Activated naive CD4-positive, alpha-beta T cell treated with anti-CD3 and anti-CD28 coated beads, Interleukin-2, amount 50 U/mL, for 16 hours (primary cell): Measurements from ENCODE around the gene UPK3BL2.
A peak's percentile ranks its signal among the peaks of the same experiment; 100 is the strongest.
"Not testable (repeated sequence)": the region's sequence is repeated elsewhere in the genome, so short reads cannot be mapped to it uniquely, and the experiment has no call there.

Experiments
- DNase-seq: peaks from one replicate; pipeline ENCODE4 v3.0.0-alpha.2; 2020

The UPK3BL2 gene, protein sequence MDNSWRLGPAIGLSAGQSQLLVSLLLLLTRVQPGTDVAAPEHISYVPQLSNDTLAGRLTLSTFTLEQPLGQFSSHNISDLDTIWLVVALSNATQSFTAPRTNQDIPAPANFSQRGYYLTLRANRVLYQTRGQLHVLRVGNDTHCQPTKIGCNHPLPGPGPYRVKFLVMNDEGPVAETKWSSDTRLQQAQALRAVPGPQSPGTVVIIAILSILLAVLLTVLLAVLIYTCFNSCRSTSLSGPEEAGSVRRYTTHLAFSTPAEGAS

DNA sequence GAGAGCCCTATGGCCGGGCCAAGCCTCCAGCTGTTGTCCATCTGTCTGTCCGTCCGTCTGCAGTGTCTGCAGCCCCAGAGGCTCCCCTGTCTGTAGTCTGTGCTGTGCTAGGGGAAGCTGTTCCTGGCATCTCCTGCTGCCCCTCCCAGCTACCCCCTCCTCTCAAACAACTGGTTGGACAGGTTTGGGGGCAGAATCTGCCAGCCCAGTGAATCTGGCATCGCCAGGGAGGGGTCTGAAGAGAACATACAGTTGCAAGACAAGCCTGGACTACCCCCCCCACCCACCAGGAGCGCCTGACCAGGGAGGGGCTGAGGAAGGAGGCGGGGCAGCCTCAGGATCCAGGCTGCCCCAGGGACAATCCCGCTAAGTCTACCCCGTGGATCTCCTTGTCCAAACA, at the start of gene UPK3BL2:
TSS of gene UPK3BL2 (minus strand) at position 101 of the 400 bp plus-strand sequence. CDS start at position 41, 60 bp downstream.
- DNase-seq, result not testable (repeated sequence)

DNA sequence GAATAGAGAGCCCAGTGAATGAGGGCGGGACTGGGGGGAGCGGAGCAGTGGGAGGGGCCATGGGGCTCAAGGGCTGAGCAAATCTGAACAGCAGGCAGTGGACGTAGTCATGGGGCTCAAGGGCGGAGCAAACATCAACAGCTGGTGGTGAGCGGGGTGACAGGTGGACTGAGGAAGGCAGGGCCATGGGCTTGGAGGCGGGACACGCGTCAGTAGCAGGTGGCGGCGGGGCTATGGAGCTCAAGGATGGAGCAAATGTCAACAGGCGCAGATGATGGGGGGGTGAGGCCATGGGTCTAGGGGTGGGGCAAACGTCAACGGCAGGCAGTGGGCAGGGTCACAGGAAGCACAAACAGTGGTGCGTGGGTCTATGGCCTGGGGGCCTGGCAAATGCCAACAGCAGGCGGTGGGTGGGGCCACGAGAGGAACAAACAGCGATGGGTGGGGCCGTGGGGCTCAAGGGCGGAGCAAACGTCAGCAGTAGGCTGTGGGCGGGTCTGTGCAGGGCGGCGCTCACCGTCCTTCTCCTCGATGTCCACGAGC, 49.1 kb upstream of the UPK3BL2 start:
- DNase-seq, result peak; percentile 28

DNA sequence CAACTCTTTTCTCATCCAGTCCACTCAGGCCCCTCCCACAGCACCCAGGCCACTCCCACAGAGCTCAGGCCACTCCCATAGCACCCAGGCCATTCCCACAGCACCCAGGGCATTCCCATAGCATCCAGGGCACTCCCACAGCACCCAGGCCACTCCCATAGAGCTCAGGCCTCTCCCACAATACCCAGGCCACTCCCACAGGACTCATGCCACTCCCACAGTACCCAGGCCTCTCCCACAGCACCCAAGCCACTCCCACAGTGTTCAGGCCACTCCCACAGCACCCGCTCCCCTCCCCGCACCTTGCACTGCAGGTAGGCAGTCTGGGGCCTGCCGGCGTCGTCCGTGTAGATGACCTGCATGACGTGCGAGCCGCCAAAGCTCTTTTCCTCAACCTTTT, 46.4 kb upstream of the UPK3BL2 start:
- not testable (repeated sequence) for DNase-seq

DNA sequence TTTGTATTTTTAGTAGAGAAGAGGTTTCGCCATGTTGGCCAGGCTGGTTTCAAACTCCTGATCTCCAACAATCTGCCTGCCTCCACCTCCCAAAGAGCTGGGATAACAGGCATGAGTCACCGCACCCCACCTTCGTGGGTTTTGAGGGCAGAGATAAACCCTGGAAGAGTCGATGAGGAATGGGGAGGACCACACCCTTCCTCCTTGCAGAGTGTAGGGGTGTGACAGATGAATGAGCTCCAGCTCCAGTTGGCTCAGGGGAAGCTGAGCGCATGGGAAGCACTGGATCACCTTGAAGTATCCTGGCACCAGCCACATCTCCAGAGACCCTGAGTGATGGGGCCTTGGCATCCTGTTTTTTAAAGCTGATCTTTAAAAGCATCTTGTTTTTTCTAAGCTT, 40.0 kb upstream of the UPK3BL2 start:
- not testable (repeated sequence) for DNase-seq

DNA sequence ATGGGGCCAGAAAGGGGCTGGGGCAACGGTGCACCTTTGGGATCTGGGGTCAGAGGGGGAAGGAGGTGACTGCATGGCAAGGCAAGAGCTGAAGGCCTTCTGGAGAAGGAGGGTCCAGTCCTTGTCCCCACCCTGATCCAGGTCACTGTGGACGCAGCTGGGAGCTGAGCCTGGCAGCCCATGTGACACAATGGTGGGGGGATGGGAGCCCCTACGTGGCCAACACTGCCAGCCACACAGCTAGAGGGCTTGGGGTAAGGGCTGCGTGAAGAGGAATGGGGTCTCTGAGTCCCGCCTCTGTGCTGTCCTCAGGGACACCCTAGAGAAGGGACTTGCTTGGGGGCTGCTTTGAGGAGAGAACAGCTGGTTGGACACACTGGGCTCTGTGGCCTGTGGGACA, 38.2 kb upstream of the UPK3BL2 start:
- DNase-seq, result not testable (repeated sequence)

DNA sequence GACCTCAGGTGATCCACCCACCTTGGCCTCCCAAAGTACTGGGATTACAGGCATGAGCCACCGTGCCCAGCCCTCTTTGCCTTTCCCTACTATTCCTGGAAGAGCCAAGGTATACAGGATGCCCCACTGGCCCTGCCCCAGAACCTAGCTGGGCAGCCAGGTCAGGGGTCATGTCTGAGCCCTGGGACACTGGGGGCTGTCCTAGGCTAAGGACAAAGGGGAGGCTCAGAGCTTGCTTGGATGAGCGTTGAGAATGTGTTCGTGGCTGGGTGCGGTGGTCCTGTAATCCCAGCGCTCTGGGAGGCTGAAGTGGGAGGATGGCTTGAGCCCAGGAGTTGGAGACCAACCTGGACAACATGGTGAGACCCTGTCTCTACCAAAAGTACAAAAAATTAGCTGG, 35.0 kb upstream of the UPK3BL2 start:
- not testable (repeated sequence) for DNase-seq

DNA sequence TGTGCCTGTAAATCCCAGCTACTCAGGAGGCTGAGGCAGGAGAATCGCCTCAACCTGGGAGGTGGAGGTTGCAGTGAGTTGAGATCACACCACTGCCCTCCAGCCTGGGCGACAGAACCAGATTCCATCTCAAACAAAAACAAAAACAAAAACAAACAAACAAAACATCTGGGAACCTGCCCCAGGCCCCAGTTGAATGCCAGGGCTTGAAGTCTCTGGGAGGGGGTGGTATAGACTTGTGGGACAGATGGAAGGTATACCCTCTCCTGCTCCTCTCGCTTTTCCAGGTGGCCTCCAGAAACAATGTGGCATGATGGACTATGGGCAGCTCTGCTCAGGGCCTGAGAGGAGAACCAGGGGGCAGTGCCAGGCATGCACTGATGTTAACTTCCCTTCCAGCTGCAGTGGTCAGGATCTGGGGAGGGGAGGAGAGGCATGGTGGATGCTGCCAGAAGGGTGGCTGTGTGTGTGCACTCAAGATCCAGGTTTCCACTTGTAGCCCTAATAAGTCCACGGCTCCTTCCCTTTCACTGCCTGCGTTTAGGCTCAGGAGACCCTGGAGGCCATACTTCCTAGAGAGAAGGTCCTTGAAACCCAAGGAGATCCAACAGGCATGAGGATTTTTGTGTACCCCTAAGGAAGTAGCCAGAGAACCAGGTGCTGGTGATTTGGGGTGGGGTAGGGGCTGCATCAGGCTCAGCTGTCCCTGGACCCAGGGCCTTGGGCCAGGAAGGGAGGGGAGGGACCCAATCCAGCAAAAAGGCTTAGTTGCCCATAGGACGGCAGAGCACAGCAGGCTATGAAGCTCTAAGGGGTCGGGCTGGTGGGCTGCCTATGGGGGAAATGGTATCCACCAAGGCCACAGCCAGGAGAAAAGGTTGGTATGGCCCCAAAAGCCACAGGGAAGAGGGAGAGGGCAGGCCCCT, 34.1 kb upstream of the UPK3BL2 start:
- DNase-seq, result not testable (repeated sequence)

DNA sequence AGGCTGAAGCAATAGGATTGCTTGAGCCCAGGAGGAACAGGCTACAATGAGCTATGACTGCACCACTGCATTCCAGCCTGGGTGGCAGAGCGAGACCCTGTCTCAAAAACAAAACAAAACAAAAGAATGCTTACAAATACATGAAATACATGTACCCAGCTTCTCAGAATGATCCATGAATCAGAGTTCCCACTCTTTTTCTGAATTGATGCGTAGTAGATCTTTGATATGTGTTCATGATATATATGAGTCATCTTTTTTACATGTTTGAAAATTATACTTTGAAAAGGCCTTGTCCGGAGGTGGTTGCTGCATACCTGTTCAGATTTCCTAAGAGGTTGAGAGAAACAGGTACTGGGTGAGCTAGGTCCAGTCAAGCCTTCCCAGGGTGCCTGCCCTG, 32.9 kb upstream of the UPK3BL2 start:
- not testable (repeated sequence) for DNase-seq

DNA sequence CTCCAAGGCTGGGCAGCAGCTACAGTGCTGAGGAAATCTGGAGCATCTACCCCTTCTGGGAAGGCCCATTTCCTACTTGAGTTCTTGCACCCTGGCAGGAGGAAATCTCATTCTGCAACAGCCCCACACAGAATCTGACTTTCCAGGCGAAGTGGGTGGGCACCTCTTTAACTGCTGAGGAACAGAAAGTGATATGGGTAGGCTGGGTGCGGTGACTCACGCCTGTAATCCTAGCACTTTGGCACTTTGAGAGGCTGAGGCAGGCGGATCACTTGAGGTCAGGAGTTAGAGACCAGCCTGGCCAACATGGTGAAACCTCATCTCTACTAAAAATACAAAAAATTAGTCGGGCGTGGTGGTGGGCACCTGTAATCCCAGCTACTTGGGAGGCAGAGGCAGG, 31.1 kb upstream of the UPK3BL2 start:
- not testable (repeated sequence) for DNase-seq

DNA sequence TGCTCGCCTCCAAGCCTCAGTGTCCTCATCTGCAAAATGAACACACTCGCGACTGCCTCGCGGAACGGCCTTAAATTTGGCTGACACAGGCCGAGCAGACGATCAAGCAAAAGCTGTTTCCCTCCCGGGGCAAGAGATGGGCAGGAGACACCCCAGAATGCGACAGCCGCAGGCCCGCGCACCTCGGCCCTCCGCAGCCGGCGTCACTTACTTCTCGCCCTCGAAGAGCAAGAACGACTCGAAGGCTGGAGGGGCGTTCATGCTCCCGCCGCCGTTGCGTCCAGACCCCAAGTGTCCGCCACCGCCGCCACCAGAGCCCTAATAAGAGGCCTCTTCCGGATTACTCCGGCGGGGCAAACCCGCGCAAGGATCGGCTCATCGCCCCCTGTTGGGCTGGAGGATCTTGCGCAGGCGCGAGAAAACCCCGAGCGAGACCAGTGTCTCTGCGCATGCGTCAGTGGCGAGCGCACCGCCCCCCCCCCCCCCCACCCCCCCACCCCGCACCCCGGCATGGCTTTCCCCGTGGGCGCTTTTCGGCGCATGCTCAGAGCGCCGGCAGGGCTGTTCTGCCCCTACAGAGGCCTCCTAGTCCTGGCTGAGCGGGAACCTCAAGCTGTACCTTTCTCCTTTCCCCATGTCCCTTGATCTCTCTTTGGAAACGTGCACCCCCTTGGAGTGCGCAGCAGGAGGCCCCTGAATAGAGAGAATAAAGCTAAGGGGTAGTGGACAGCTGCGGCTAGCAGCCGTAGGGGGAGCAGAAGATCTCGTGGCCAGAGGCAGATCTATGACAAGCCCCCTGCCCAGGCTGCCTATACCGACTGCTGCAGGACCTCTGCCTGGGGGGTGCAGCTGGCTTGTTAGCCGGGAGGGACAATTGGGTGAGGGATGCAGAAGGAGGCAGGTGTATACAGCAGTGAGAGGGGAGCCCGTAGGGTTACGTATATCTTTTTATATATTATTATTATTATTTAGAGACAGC, 29.1 kb upstream of the UPK3BL2 start, which contains the start of gene POLR2J3:
TSS of gene POLR2J3 (minus strand) at position 323 of the 979 bp plus-strand sequence. CDS start at position 261, 62 bp downstream.
- peak; percentile 97 for DNase-seq

DNA sequence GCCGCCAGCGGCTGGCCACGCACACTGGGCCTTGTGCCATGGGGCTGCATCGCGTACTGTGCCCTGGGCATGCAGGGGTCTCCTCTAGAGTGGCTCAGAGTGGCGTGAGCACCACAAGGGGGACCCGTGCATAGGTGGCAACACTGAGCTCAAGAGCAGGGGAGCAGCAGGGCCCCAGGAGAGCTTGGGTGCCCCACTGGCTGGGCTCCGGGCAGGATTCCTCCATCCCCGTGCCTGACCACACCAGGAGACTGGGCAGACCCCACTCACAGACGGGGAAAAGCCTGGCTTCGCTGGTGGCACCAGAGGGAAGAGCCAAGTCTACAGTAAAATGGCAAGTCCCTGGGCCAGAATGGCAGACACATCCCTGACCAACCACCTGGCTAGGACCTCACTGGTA, 25.1 kb upstream of the UPK3BL2 start:
- DNase-seq, result not testable (repeated sequence)

DNA sequence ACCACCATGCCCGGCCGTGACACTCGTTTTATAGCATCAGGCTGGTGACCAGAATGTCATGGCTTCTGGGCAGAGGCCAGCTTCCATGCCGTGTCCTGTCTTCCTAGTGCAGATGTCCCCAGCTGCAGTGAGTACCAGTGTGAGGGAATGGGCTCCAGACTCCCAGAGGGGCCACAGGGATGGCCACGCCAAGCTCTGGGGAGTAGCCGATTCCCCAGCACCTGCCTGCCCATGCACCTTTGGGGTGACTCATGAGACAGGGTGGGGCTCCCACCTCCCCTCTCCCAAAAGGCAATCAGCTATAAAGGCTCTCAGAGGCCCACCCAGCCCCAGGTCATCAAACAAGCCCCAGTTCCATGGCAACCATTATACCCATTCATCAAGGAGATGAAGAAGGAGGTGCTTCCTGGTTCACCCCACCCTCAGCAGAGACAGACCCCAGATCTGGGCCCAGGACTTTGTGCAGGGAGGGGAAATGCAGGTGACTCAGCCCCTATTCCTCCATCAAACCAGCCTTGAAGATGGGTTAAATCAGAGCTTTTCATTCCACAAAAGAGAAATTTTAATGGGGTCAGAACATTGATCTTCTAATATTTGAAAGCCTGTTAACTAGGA, 7.4 kb upstream of the UPK3BL2 start, which contains the start of gene SPDYE2:
TSS of gene SPDYE2 (plus strand) at position 419 of the 615 bp plus-strand sequence. CDS start 2,030 bp downstream, outside the sequence.
- not testable (repeated sequence) for DNase-seq

DNA sequence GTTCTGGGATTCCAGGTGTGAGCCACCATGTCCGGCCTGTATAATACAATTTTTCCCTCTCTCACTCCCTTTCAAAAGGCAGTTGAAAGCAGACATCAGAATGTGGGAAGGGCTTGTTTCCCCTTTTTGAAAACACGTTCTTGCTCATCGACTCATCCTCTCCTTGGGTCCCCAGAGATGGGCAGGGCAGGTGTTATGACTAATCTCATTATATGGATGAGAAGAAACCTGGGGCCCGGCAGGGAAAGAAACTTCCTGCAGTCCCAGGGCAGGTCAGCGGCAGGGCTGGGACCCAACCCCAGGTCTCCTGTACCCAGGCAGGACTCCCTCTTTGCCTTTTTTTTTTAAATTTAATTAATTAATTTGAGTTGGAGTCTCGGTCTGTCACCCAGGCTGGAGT, 2.9 kb upstream of the UPK3BL2 start:
- not testable (repeated sequence) for DNase-seq

DNA sequence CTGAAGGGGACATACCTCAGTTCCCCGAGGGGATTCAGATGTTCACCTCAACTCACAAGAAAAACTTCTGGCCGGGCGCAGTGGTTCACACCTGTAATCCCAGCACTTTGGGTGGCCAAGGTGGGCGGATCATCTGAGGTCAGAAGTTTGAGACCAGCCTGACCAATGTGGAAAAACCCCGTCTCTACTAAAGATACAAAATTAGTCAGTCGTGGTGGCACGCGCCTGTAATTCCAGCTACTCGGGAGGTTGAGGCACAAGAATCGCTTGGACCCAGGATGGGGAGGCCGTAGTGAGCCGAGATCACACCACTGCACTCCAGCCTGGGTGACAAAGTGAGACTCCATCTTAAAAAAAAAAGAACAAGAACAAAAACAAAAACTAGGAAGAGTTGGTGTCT, 1.8 kb upstream of the UPK3BL2 start:
- not testable (repeated sequence) for DNase-seq

DNA sequence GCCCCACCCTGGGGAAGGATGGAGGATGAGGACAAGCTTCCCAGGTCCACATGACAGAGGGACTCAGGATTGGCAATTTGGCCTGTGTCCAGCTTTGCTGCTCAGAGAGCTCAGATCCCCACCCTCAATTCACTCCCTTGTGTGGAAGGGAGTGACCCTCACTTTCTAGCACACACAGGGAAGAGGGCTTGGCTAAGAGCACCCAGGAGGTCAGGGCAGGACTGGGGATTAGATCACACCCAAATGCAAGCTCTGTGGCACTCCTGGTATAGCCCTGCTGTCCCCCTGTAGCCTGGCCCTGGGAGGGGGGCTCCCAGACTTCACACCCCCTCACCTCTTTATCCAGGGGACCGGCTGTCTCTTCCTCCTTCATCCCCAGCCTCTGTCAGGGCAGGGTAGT, 876 bp upstream of the UPK3BL2 start:
- not testable (repeated sequence) for DNase-seq

DNA sequence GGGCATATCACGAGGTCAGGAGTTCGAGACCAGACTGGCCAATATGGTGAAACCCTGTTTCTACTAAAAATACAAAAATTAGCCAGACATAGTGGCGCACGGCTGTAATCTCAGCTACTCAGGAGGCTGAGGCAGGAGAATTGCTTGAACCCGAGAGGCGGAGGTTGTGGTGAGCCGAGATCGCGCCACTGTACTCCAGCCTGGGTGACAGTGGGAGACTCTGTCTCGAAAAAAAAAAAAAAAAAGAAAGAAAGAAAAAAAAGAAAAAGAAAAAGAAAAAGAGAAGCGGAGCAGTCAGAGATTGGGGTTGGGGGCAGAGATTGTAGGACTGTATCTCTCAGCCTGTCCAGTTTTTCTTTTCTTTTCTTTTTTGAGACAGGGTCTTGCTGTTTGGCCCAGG, 725 bp downstream of the UPK3BL2 start:
- not testable (repeated sequence) for DNase-seq

DNA sequence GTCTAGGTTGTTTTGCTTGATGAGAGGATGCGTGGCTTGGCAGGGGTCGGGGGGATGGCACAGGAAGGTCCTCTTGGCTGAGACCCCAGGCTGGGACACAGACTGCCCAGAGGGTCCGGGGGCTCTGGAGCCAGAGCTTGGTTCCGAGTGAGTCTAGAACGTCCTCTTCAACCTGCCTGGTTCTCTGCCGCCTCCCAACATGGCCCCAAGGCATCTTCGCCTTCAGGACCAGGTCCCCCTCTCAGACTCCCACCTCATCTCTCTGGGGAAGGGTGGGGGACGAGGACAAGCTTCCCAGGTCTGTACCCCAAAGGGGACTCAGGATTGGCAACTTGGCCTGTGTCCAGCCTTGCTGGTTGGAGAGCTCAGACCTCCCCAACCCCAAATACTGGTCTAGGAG, 1.4 kb downstream of the UPK3BL2 start:
- not testable (repeated sequence) for DNase-seq

DNA sequence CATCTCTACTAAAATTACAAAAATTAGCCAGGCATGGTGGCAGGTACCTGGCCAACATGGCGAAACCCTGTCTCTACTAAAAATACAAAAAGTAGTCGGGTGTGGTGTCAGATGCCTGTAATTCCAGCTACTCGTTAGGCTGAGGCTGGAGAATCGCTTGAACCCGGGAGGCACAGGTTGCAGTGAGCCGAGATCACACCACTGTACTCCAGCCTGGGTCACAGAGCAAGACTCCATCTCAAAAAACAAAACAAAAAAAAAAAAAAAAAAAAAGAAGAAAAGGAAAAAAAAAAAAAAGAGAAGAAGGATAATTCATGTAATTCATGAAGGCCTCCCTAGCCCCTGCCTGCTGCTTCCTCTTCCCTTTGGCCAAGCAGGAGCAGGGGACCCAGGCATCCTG, 2.9 kb downstream of the UPK3BL2 start:
- not testable (repeated sequence) for DNase-seq

DNA sequence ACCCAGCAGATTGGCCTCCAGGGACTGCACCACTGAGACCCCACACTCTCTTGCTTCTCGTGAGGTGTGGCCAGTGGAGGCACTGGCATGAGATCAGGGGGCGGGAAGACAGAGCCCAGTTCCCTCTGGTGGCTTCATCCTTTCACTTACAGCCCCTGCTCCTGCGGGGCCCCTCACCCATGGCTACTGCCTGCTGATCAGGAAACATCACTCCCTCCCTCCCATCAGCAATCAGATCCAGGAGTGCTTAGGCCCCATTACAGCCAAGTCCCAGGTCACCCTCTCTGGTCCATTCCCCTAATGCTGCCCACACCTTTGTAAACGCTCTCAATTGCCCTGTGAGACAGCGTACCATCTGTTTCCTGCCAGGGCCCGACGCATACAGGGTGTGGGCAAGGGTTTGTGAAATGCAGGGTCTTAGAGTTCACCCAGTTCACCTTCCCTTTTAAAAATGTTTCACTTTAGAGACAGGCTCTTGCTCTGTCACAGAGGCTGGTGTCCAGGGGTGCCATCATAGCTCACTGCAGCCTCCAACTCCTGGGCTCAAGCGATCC, 8.4 kb downstream of the UPK3BL2 start:
- DNase-seq, result not testable (repeated sequence)

DNA sequence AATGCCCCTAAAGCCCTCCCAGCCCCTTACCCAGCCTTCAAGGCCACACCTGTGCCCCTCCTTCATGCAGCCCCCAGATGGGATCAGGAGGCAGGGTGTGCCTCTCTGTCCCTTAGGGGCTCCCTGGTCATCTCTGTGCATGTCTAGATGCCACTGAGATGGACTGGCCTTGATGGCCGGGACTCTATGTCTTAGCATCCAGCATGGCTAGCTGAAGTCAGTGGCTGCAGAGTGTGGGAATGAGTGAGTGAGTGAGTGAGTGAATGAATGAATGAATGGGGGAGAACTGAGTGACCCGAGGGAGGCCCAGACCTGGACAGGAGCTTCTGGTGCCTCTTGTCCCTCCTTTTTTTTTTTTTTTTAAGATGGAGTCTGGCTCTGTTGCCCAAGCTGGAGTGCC, 11.4 kb downstream of the UPK3BL2 start:
- DNase-seq, result not testable (repeated sequence)

DNA sequence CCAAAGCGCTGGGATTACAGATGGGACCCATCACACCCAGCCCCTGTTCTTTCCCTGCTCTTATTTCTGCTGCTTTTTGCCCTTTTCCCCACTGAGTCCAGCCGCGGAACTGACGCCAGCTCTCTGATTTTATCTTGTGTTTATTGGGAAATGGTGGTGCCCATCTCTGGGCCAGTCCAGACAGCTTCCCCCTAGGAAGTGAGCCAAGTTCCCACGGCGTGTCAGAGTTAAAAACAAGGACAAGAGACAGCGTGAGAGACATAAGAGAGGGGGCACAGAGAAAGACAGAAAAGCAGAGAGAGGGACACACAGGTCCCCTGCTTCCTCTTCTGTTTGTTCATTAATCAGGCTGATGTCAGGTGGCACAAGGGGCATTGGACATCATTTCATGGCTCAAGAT, 11.9 kb downstream of the UPK3BL2 start:
- DNase-seq, result not testable (repeated sequence)
